Measurements from ENCODE around the gene PPFIA2. TPM values are rescaled to one million over a fixed set of nuclear protein-coding genes. Genes with fewer than 3 reads are reported as not detected.

Gene PPFIA2
- total RNA-seq, 2 experiments from 2014 or later, result not detected

DNA sequence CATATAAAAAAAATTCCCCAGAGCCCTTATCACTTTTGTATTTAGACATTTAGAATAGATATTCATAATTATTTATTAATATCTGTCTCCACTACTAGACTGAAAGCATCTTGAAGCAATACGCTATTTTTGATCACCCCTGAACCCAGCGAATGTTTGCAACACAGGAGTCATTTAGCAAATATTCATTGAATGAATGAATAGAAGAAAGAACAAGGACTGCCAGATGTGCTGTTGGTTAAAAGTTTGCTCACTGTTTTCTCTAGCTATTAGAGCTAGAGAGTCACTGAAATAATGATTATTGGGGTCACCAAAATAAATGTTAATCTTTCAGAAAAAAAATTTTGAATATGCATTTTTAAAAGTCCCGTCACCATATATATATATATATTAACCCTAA is 506.9 kb downstream of the PPFIA2 start:
- H3K4me1 ChIP-seq (ENCODE audit: insufficient read depth, low read length), result no peaks in the 10 kb centered on the region
- no peak overlapping the region for H3K27ac ChIP-seq (ENCODE audit: low read depth in 1 of 2, low read length in 2 of 2)
- Mint-ChIP-seq H3K27ac (no peak overlapping the region), H3K36me3 (ENCODE audit: low read depth) (no peaks in the 10 kb centered on the region), H3K4me3 (no peak overlapping the region), H3K9me3 (peaks cover 3% of the 10 kb centered on the region), H3K27me3 (no peaks in the 10 kb centered on the region), H3K4me1 (ENCODE audit: low read depth) (no peaks in the 10 kb centered on the region)
- H3K4me3 ChIP-seq (ENCODE audit: low read length), result no peak overlapping the region
- TF ChIP-seq, protein P1, sequence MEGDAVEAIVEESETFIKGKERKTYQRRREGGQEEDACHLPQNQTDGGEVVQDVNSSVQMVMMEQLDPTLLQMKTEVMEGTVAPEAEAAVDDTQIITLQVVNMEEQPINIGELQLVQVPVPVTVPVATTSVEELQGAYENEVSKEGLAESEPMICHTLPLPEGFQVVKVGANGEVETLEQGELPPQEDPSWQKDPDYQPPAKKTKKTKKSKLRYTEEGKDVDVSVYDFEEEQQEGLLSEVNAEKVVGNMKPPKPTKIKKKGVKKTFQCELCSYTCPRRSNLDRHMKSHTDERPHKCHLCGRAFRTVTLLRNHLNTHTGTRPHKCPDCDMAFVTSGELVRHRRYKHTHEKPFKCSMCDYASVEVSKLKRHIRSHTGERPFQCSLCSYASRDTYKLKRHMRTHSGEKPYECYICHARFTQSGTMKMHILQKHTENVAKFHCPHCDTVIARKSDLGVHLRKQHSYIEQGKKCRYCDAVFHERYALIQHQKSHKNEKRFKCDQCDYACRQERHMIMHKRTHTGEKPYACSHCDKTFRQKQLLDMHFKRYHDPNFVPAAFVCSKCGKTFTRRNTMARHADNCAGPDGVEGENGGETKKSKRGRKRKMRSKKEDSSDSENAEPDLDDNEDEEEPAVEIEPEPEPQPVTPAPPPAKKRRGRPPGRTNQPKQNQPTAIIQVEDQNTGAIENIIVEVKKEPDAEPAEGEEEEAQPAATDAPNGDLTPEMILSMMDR (IDR thresholded peaks at IDR 0.05), result no peak
- no peaks in the 10 kb centered on the region for H3K9me3 ChIP-seq (ENCODE audit: control insufficient read depth in 1 of 2, insufficient read depth in 1 of 2, low read length in 2 of 2)
- no peaks in the 10 kb centered on the region for H3K36me3 ChIP-seq (ENCODE audit: insufficient read depth, low read length)
- intact Hi-C loops (cut with DNase I, micrococcal nuclease), result no loop called here
- no peaks in the 10 kb centered on the region for H3K27me3 ChIP-seq (ENCODE audit: control insufficient read depth in 1 of 2, insufficient read depth in 2 of 2, low read length in 2 of 2)
- POLR2A ChIA-PET, result no interaction called here
- ATAC-seq (ENCODE audit: poor library complexity), result no peak
- CTCF ChIA-PET, result no interaction called here
- DNase-seq, result no peak

DNA sequence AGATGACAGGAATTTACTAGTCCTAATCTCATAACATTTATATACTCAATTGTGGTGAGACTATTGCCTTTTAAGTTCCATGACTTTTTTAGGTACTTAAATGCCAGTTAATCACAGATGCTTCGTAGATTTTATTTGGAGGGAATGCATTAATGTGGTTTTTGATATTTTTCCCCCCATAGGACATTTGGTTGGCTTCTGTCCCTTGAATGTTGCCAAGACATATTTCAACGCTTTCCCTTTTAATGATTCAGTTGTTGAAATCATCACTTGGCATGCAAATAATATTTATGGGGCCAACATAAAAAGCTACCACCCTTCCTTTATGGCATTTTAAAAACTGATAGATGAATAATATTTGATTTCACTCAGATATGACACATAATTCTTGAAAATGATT is 509.2 kb downstream of the PPFIA2 start:
- no peaks in the 10 kb centered on the region for H3K36me3 ChIP-seq (ENCODE audit: insufficient read depth, low read length)
- no peaks in the 10 kb centered on the region for H3K36me3 Mint-ChIP-seq (ENCODE audit: low read depth)
- no peak overlapping the region for H3K27ac ChIP-seq (ENCODE audit: low read depth in 1 of 2, low read length in 2 of 2)
- ChIA-PET CTCF (no interaction called here), POLR2A (no interaction called here)
- H3K27me3 ChIP-seq (ENCODE audit: control insufficient read depth in 1 of 2, insufficient read depth in 2 of 2, low read length in 2 of 2), result no peaks in the 10 kb centered on the region
- no peak overlapping the region for H3K4me3 Mint-ChIP-seq
- H3K4me1 ChIP-seq (ENCODE audit: insufficient read depth, low read length), result no peaks in the 10 kb centered on the region
- no peak for DNase-seq
- H3K9me3 ChIP-seq (ENCODE audit: control insufficient read depth in 1 of 2, insufficient read depth in 1 of 2, low read length in 2 of 2), result peaks cover 0 to 4% of the 10 kb centered on the region in 2 experiments
- TF ChIP-seq, protein P1 (IDR thresholded peaks at IDR 0.05), result no peak
- H3K4me3 ChIP-seq (ENCODE audit: low read length), result no peak overlapping the region
- no peaks in the 10 kb centered on the region for H3K27me3 Mint-ChIP-seq
- intact Hi-C loops (cut with DNase I, micrococcal nuclease), result no loop called here
- peaks cover 3% of the 10 kb centered on the region for H3K9me3 Mint-ChIP-seq
- no peak overlapping the region for H3K27ac Mint-ChIP-seq
- H3K4me1 Mint-ChIP-seq (ENCODE audit: low read depth), result no peaks in the 10 kb centered on the region
- ATAC-seq (ENCODE audit: poor library complexity), result no peak

DNA sequence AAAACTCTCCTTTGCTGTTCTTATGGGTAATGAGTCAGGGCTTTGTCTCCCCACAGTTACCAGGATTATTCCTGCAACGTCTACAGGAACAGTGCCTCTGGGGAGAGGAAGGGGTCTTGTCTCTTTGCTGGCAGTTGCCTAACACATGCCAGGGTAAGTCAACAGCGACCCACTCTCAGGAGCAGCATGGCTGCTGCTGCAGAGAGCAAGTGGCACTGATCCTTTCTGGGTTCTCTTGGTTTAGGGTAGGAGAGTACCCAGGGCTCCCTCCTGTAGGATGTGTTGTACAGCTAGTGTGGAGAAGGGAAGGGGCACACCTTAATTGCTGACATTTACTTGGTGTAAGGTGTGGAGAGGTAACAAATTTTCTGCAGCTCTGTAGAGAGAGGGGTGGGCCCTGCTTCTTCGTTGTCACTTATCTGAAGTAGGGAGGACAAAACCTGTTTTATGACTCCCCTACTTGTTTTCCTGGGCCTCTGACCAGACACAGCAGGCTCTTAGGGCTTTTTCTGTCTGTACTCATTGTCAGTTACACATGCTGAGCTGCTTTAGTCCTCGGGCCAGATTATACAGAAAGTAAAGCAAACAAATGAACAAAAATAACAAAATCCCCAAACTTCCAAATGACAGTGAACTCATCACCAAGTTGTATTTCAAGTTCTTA is 513.1 kb downstream of the PPFIA2 start:
- ChIA-PET POLR2A (no interaction called here), CTCF (no interaction called here)
- H3K36me3 Mint-ChIP-seq (ENCODE audit: low read depth), result no peaks in the 10 kb centered on the region
- H3K27me3 Mint-ChIP-seq, result no peaks in the 10 kb centered on the region
- TF ChIP-seq, protein P1 (IDR thresholded peaks at IDR 0.05), result no peak
- H3K27ac Mint-ChIP-seq, result no peak overlapping the region
- peaks cover 0 to 7% of the 10 kb centered on the region in 2 experiments for H3K9me3 ChIP-seq (ENCODE audit: control insufficient read depth in 1 of 2, insufficient read depth in 1 of 2, low read length in 2 of 2)
- no peaks in the 10 kb centered on the region for H3K4me1 Mint-ChIP-seq (ENCODE audit: low read depth)
- H3K4me3 ChIP-seq (ENCODE audit: low read length), result no peak overlapping the region
- H3K27ac ChIP-seq (ENCODE audit: low read depth in 1 of 2, low read length in 2 of 2), result no peak overlapping the region
- no peaks in the 10 kb centered on the region for H3K27me3 ChIP-seq (ENCODE audit: control insufficient read depth in 1 of 2, insufficient read depth in 2 of 2, low read length in 2 of 2)
- no peak overlapping the region for H3K4me3 Mint-ChIP-seq
- H3K36me3 ChIP-seq (ENCODE audit: insufficient read depth, low read length), result no peaks in the 10 kb centered on the region
- intact Hi-C loops (cut with DNase I, micrococcal nuclease), result no loop called here
- ATAC-seq (ENCODE audit: poor library complexity), result no peak
- H3K9me3 Mint-ChIP-seq, result peaks cover 6% of the 10 kb centered on the region
- DNase-seq, result no peak
- H3K4me1 ChIP-seq (ENCODE audit: insufficient read depth, low read length), result no peaks in the 10 kb centered on the region
